NCI-H510A (cell line): ENCODE measurements around the gene STING1.
A peak's percentile ranks its signal among the peaks of the same experiment; 100 is the strongest.
"Not testable (repeated sequence)": the region's sequence is repeated elsewhere in the genome, so short reads cannot be mapped to it uniquely, and the experiment has no call there.

ENCODE experiments used
- DNase-seq: peaks from one replicate; lab custom pipeline; 2025; lab: John Stamatoyannopoulos, UW

Gene STING1

GRCh38 chr5:139482050-139482889 lies at the start of gene STING1:
Gene STING1 (minus strand): TSS chr5:139482758. CDS start chr5:139481704, 1,054 bp downstream.
- peak; percentile 87 for DNase-seq

GRCh38 chr5:139531772-139532169 lies 49.2 kb upstream of the STING1 start:
- DNase-seq, result no peak

- not testable (repeated sequence) for DNase-seq
These were observed 47.5 kb upstream of the STING1 start for GRCh38 chr5:139530079-139530478.

GRCh38 chr5:139528695-139529094 lies 46.1 kb upstream of the STING1 start:
- not testable (repeated sequence) for DNase-seq

GRCh38 chr5:139527896-139528467 lies 45.4 kb upstream of the STING1 start:
- not testable (repeated sequence) for DNase-seq

GRCh38 chr5:139527090-139527470 lies 44.5 kb upstream of the STING1 start:
- not testable (repeated sequence) for DNase-seq

GRCh38 chr5:139526309-139527089 lies 43.9 kb upstream of the STING1 start:
- not testable (repeated sequence) for DNase-seq

GRCh38 chr5:139525586-139526308 lies 43.2 kb upstream of the STING1 start:
- not testable (repeated sequence) for DNase-seq

- no peak for DNase-seq
These were observed 42.5 kb upstream of the STING1 start for GRCh38 chr5:139524940-139525585.

- no peak for DNase-seq
These were observed 41.9 kb upstream of the STING1 start for GRCh38 chr5:139524446-139524845.

- no peak for DNase-seq
These were observed 41.3 kb upstream of the STING1 start for GRCh38 chr5:139523635-139524445.

- peak; percentile 59 for DNase-seq
These were observed 35.4 kb upstream of the STING1 start for GRCh38 chr5:139517683-139518564.

- DNase-seq, result no peak
These were observed 31.9 kb upstream of the STING1 start for GRCh38 chr5:139514486-139514856.

- no peak for DNase-seq
These were observed 31.4 kb upstream of the STING1 start for GRCh38 chr5:139513852-139514485.

- DNase-seq, result peak; percentile 40
These were observed 30.9 kb upstream of the STING1 start for GRCh38 chr5:139513434-139513833.

- no peak for DNase-seq
These were observed 30.3 kb upstream of the STING1 start for GRCh38 chr5:139512786-139513390.

- DNase-seq, result not testable (repeated sequence)
These were observed 22.2 kb upstream of the STING1 start for GRCh38 chr5:139504722-139505121.

GRCh38 chr5:139503879-139504278 lies 21.3 kb upstream of the STING1 start:
- DNase-seq, result not testable (repeated sequence)
